D341Med (cell line): Measurements from ENCODE around the gene NFIA.

Source experiments
- DNase-seq: peaks from one replicate; pipeline ENCODE4 v3.0.0; 2012; ENCODE audit warnings: low spot score

Gene NFIA

DNA sequence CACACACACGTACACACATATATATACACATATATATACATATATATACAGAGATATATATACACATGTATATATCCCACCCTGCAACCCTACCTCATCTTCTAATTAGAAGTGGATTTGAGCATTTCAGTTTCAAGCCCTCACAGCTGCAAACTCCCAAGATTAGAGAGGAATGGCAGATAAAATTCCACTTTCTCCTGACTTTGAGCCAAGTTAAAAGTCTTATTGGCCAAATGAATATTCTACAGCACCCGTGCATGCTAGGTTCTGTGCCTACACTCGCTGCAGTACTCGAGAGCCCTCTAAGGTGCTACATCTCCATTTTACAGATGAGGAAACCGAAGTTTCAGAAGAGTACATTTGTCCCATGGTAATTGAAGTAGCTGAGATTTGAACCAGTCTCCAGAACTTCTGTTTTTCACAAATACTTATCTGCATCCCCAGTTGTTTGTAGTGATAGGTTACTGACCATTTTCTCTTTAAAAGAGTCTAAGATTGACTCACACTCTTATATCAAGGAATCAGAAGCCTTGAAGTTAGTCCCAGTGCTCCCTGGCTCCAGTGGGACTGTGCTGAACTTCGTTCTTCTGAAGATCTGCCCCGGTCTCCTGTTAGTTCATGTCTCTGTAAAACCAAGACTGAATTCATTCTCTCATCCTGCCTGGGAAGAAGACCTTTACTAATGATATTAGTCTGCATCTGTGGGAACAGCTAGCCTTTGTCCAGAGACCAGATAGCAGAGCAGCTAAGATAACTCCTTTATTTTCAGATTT lies 350.4 kb downstream of the NFIA start:
- DNase-seq, result no peak

DNA sequence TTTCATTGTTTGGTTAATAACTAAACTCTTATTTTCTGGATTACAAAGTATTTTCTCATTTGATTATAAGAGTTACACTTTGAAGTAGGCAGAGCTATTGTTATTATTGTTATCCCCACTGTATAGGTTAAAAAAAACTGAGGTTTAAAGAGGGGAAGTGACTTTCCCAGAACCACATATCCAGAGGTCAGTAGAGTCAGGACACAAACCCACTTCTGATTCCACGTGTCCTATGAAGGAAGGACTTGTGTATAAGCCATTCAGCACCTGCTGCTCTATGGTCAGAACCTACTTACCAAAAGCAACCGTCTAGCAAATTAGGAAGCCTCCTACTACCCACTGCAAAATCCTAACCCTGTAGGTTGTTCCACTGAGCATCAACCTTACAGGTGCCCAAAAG lies 351.3 kb downstream of the NFIA start:
- DNase-seq, result no peak

DNA sequence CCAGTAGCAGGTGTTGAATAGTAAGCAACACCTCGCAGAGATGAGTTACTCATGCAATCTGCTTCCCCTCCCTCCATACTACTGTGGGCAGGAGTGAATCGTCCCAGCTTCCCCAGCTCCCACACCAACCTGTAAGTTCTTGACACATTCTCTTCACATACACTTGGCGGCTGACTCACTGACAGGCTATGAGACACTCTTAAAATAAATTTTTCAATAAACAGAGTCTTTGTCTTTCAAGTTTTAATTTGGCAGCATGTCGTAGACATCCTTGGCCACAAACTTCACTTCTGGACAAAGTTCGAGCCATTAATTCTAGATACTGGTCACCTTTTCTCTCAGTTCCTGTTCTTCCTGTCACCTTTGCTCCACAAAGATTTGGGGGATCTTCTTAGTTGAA lies 351.9 kb downstream of the NFIA start:
- DNase-seq, result no peak

DNA sequence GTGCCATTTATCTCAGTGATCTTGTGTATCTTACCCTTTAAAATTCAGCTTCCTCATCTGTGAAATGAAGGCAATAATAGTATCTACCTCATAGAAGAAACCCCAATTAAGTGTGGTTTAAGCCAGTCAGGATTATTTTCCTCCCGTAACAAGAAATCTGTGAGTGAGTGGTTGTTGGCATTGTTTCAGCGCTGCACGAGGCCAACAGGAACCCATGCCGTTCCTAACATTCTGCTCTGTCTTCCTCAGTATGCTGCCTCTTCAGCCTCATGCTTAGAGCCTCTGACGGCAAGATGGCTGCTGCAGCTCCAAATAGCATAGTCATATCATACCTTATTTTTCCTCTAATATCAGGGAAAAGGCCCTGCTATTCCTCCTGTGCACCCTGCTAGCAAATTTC lies 352.9 kb downstream of the NFIA start:
- no peak for DNase-seq

DNA sequence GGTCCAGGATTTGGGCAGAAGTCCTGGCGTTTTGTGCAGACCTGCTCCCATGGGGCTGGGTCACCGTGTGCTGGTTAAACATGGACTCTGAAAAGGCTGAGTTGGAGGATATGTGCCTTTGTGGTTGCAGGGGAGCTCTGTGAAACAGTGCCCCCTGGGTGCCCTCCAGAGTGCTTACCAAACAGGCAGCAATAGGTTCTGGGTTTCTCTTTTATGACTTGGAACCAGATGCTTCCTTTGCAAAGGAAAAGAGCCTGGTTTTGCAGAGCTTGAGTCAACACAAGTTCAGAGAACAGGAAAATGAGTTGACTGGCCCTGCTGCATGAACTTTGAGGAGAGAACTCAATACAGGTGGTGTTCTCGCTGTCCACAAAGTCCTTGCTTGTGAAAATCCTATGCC lies 353.7 kb downstream of the NFIA start:
- no peak for DNase-seq

DNA sequence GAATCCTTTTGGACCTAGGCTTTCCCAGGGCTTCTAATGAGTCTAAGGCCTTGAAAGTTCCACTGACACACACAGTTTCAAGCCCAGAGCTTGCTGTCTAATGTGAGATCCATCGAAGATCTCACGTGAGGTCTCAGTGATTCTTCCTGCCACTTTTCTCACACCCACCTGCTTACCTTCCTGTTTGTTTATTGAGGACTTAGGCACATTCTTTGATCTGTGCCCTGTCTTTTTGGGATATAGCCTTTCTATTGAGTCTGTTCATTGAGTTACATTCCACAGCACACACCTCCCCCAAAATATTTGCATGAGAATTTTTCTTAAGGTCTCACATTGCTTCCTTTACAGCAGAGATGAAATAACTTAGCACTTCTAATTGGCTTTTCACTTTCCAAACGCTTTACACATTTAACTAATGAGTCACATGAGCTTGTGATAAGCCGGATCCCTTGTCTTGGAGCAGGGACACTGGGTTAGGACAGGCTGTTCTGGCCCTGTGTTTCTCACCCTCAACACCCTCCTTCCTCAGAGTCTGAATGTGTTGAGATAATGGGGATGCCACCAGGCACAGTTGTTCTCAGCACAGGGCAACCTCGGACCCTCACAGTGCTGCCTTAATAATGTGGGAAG lies 354.2 kb downstream of the NFIA start:
- no peak for DNase-seq

DNA sequence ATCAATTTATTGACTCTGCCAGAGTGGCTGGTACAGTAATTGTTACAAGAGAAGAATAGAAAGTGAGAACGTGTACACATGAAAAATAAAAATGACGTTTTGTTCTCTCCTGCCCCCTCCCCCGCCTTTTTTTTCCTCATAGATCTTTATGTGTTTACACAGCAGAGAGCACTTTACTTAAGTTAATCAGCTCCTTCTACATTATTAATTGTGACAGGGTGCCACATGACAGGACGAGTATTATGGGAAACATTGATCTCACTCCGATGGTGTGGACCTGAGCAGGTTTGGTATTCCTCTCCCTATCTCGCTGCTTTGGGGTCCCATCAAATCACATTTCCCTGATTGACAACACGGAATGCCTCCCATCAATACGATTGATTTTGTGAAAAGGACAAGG lies 356.9 kb downstream of the NFIA start:
- DNase-seq, result no peak

DNA sequence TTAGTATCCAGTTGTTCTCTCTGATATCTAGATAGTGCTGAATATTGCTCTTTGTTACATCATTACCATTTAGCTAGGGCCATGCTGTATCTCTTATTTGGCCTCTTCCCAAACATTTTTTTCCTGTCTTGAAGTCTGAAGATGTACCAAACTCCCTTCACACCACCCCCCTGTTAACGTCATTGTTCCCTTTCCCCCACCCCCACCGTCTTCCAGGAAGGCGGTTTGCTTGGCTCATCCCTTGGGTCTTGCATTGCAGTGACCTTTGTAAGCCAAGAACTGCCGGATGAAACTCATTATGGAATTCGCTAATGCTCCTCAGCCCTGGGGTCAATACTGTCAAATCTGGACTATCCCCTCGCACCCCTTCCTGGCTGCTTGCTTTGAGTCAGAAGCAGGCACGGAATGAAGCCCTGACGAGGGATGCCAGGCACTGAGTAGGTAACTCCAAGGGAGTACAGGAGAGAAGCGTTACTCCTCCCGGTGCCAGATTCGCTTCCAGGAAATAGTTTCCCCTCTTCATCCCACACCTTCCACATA lies 359.4 kb downstream of the NFIA start:
- no peak for DNase-seq

DNA sequence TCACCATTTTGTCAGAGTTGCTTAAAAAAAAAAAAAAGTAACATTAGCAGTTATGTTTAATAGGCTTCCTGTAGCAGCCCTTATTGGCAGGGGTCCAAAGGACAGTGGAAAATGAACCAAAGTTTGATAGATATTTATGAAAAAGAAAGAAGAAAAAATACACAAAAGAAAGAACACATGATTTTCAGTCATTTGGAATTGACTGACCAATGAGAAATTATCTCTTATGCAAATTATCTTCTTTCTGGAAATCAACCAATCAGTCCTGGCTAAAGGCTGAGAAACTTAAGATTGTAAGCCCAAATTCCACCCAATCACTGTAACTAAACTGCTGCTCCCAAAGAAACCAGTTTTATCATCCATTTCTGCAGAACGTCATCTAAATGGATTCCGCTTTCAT lies 360.2 kb downstream of the NFIA start:
- DNase-seq, result no peak

DNA sequence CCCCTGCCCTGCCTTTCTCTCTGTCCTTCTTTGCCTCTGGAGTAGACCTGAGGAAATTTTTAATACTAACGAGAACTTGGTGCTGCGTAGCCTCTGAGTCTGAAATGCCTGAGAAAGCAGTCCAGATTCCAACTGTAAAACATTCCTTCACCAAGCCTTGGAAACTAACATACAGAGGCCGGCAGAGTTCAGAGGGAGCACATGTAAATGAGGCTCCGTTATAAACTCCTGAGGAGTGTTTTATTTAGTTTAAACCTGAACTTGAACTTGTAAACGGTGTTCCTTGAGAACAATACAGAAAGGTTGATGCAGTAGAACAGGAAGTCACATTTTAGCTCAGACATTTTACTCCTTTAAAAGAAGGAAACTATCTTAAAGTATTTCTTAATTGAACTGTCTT lies 361.9 kb downstream of the NFIA start:
- DNase-seq, result no peak

DNA sequence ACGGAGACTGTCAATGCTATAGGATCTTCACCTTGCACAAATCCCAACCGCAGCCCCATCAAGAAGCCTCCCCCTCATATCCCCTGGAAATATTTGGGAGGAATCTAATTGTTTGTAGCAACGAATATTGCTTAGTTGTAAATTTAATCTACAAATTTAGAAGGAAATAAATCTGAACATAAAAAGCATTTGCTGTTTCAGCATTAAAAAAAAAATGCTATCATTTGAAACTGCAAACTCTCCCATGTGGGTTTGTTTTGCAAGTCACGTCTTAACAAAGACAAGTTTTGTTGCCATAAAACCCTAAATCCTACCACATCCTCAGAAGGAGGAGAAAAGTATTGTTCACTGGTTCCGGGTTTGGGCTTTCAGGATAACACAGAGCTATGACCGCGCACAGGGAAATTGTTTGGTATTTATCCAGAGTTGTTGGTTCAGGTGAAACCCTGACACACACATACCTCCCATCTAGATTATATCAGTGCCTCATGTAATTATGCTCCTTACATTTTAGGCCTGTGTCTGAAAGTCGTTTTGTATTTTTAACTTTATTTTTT lies 363.0 kb downstream of the NFIA start:
- no peak for DNase-seq

DNA sequence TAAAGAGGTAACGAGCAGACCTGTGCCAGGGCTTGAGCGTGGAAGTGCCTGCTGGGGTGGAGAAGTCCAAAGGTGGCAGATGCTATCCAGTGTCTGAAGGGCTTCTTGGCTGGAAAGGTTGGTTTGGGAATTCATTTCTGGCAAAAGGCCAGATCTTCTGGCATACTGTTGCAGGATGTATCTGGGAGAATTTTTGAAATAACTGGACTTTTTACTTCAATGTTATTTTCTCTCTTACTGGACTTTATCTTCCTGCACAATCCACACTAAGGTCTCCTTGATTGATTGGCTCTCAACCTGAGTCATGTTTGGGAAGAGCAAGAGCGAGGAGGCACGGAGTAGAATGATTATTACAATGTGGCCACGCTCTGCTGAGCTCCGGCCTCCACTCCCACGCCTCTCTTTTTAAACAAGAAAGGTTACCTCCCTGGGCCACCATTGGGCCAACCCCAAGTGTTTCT lies 364.2 kb downstream of the NFIA start:
- DNase-seq, result no peak

DNA sequence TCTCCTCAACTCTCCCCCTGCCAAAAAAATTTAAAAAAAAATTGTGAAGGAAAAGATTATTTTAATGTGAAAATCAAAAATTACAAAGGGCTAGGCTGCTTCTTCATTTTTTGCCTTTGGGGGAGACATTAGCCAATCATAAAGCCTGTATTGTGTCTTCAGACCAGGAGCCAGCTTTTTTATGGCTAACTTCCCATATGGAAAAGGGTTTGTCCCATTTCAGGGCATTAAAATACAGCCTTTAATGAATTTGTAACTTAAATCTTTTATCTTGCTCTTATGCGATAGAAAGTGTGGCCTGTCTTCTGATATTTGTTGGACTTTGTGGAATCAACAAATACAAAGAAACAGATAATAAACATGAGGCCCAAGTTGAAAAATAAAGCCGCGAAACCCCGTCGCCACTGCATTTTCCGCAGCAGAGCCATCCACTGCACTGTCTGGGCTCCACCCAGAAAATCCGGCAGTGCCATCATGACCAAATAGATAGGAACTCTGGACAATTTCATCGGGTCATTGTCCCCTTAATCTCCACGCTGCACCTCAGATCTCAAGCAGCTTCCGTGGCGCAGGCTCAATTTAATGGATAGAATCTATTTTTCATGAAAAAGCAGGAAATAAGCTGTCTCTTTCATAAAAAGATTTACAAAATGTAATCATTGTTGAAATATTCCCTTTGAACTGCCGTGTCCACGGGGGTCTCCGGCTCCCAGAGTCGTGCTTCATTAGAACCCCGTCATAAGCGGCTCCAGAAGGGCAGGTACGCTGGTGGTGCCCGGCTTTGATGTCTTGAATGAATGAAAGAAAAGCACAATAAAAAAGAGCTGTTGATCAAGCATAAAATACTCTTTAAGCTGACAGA lies 365.0 kb downstream of the NFIA start:
- no peak for DNase-seq

DNA sequence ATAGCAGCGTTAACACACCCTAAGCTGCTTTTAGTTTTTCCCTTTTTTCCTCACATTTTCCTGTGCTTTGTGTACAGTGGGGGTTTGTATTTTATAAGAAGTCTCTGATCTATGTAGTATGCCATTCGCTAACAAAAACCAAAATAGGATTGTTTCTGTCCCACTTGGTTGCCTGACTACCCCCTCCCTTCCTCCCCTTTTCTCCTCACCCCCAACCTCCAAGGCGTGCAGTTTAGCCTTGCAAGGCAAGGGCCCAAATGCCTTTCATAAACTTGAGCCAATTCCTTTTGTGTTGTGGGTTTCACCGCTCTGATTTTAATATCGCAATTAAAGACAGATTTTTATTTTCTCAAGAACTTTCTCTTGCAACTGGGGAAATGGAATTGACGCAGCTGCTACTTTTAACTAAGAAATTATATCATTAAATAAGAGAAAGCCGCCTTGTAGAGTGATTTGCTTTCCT lies 365.6 kb downstream of the NFIA start:
- DNase-seq, result no peak

DNA sequence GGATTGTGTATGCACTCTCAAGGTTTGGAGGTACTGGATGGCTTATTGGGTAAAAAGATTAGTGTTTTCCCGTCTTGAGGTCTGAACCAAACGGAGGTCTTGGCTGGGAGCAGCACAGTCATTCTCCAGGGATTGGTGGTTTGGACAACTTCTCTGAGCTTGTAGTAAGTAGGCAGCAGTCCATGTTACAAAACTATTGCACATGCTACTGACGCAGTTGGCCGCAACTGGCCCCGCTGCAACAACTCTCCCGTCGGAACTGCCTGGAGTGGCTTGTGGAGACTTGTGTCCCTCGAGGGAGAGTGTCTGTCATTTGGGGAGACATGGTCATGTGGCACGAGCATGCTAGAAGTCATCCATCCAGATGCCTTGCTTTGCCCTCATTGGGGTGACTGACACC lies 366.6 kb downstream of the NFIA start:
- no peak for DNase-seq

DNA sequence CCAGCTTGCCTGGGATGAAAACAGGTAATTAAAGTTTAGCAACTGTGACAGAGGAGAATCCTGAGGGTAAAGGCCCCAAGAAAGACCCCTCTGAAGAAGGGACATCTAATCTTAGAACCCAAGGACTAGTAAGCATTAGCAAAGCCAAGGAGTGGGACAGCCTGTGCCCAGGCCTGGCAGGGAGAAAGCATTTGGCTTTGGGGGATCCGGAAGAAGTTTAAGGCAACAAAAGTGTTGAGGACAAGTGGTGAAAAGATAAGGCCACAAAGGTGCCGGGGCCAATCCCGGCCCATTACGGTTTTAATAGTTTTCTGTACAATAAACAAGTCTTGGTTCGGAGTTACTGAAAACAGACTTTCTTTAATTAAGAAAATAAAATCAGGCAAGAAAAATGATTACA lies 367.0 kb downstream of the NFIA start:
- no peak for DNase-seq

DNA sequence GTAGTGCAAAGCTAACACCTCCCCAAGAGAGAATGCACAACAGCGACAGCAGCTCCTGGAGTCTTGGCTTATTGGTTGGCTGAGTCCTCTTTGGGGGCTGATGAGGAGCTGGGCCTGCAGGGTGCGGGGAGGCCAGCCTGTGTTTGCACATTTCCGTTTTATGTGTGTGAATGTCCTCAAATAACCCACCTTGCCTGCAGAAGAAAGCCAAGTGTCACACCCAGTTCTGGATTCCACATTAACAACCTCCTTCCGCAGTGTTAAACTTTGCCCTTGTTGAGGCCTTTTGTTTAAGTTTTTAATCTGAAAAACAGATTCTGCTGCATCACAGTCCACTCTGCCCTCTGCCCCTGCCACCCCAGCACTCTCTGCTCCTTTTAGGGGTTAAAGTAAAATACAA lies 368.1 kb downstream of the NFIA start:
- DNase-seq, result no peak

DNA sequence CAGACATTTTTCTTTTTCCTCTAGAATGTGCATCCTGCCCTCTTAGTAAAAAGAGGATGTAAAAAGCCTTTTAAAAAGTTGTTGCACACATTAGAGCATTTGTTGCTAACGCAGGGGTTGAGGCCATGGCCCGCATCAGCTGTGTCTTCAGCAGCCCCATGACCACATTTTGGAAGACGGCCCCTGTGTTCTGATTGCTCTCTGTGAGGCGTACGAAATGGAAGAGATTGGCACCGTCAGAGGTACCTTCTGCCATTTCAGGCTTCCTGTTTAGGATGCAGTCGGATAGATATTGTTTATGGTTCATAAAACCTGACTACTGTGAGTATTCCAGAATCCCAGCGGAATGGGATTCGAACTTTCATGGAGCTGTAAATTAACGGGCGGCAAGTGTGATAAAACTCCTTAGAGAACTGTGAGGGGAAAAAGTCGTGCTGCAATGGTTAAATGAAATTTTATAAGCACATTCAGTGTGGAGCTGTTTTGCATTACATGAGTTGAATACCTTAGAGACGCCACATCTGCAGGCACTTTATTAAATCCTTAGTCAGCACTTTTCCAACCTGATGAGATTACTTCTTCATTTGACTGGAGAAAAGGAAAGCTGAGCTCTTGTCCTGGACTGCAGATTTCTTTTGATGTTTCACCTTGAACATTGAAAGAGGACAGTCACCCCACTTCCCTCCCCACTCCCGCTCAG lies 368.7 kb downstream of the NFIA start:
- DNase-seq, result no peak

DNA sequence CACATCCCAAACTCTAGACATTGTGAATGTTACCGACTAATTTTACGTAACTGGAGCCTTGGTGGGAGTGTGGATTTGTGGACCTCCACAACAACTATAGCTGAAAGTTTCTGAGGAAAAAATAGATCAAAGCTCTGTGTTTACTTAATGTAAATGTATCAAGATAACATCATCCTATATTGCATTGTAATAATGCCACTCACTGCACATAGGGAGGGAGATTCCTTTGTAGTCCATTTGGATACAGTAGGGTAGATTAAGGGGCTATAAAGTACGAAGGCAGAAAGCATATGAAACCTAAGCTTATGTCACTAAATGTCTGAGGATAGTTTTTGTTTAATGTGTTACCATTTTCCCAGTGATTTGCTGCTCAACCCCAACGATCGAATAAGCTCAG lies 369.2 kb downstream of the NFIA start:
- DNase-seq, result no peak

DNA sequence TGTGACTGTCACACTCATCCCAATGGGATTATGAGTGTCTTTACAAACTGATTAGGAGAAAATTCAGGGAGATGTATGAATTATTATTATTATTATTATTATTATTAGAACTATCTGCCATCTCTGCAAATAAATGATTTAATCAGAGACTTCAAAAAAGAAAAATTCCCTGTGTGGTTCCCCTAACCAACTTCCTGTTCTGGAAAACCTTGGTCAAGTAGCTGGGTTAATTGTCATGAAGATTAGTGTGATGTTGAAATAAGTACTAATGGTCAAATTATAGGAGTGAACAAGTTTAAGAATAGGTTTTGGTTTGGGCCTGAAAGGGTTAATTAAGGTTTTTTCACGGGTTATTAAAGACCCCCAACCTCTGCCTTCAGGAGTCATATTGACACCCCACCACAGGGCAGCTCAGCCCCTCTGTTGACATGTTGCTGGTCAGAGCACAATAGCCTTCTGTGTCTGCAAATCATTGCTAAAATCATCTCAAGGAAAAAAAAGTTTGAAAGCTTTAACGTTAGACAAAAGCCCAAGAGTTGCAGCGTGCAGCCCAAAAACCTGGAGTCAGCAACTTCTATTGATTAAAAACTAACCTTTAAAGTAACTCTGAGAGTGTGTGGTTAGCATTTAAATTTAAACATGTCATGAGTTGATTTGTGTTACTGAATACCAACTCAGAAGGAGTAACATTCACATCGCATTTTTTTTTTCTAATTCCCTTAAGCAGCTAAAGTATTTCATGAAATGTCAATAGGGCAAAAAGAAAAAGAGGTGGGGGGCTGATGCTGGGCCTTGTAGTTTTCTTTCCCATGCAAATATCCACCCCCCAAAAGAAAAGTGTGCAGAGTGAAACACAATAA lies 370.0 kb downstream of the NFIA start:
- DNase-seq, result no peak
